H9 (cell line): ENCODE data around the gene KLF16. TPM values are rescaled to one million over a fixed set of nuclear protein-coding genes. Genes with fewer than 3 reads are reported as not detected.

ENCODE experiments used
- DNase-seq: peaks from one replicate; pipeline ENCODE4 v3.0.0-alpha.2; 2017
- H2AFZ ChIP-seq: one replicate; pipeline ENCODE4 v1.6.1; 2013; ENCODE audit warnings: mild to moderate bottlenecking, low read length, control low read depth, moderate library complexity
- H2AK5ac ChIP-seq: 2 replicates; pipeline ENCODE4 v1.6.1; 2013; ENCODE audit warnings: low read length, control low read depth, mixed read lengths; ENCODE audit not compliant: insufficient read length
- H2BK120ac ChIP-seq: one replicate; pipeline ENCODE4 v1.6.1; 2013; ENCODE audit warnings: low read depth, mild to moderate bottlenecking, low read length, control low read depth, inconsistent platforms; ENCODE audit not compliant: poor library complexity, severe bottlenecking
- H2BK12ac ChIP-seq: 2 replicates; pipeline ENCODE4 v1.6.1; 2013; ENCODE audit warnings: low read length, control low read depth, mixed read lengths, low read depth; ENCODE audit not compliant: insufficient read length
- H2BK15ac ChIP-seq: 2 replicates; pipeline ENCODE4 v1.6.1; 2013; ENCODE audit warnings: low read depth, low read length, control low read depth
- H2BK20ac ChIP-seq: one replicate; pipeline ENCODE4 v1.6.1; 2013; ENCODE audit warnings: low read depth, mild to moderate bottlenecking, low read length, control low read depth, inconsistent platforms; ENCODE audit not compliant: poor library complexity, severe bottlenecking
- H2BK5ac ChIP-seq: 2 replicates; pipeline ENCODE4 v1.6.1; 2013; ENCODE audit warnings: low read length, control low read depth, mixed read lengths; ENCODE audit not compliant: insufficient read length
- H3K14ac ChIP-seq: 2 replicates; pipeline ENCODE4 v1.6.1; 2013; ENCODE audit warnings: low read length, control low read depth; ENCODE audit not compliant: insufficient read depth
- H3K18ac ChIP-seq: 2 replicates; pipeline ENCODE4 v1.6.1; 2013; ENCODE audit warnings: low read depth, mild to moderate bottlenecking, mixed read lengths, low read length, control low read depth; ENCODE audit not compliant: insufficient read length
- H3K23ac ChIP-seq: 2 replicates; pipeline ENCODE4 v1.6.1; 2013; ENCODE audit warnings: low read length, control low read depth, mixed read lengths, low read depth; ENCODE audit not compliant: insufficient read length
- H3K23me2 ChIP-seq: 2 replicates; pipeline ENCODE4 v1.6.1; 2013; ENCODE audit warnings: low read depth, mild to moderate bottlenecking, mixed read lengths, low read length, control low read depth; ENCODE audit not compliant: insufficient read length, poor library complexity, severe bottlenecking
- H3K27ac ChIP-seq: 2 replicates; pipeline ENCODE4 v1.5.1; 2013; ENCODE audit warnings: low read length, control low read depth, mixed read lengths, low read depth; ENCODE audit not compliant: insufficient read length
- H3K27me3 ChIP-seq: 2 replicates; pipeline ENCODE4 v1.6.1; 2013; ENCODE audit warnings: low read length, control low read depth, inconsistent platforms; ENCODE audit not compliant: insufficient read depth
- H3K4ac ChIP-seq: 2 replicates; pipeline ENCODE4 v1.6.1; 2013; ENCODE audit warnings: low read depth, mild to moderate bottlenecking, control low read depth, inconsistent platforms, low read length, moderate library complexity
- H3K4me1 ChIP-seq: 2 replicates; pipeline ENCODE4 v1.6.1; 2013; ENCODE audit warnings: low read length, control low read depth, inconsistent platforms; ENCODE audit not compliant: insufficient read depth
- H3K4me2 ChIP-seq: 2 replicates; pipeline ENCODE4 v1.6.1; 2013; ENCODE audit warnings: low read length, control low read depth, mixed read lengths; ENCODE audit not compliant: insufficient read length, insufficient read depth
- H3K56ac ChIP-seq: 2 replicates; pipeline ENCODE4 v1.6.1; 2013; ENCODE audit warnings: low read depth, mild to moderate bottlenecking, mixed read lengths, low read length, control low read depth; ENCODE audit not compliant: insufficient read length
- H3K79me1 ChIP-seq: 2 replicates; pipeline ENCODE4 v1.6.1; 2013; ENCODE audit warnings: low read depth, mild to moderate bottlenecking, moderate library complexity, low read length, control low read depth, inconsistent platforms; ENCODE audit not compliant: insufficient read depth, poor library complexity, severe bottlenecking
- H3K79me2 ChIP-seq: 2 replicates; pipeline ENCODE4 v1.6.1; 2013; ENCODE audit warnings: low read length, control low read depth, inconsistent platforms; ENCODE audit not compliant: insufficient read depth
- H3K9ac ChIP-seq: 2 replicates; pipeline ENCODE4 v1.6.1; 2013; ENCODE audit warnings: low read length, control low read depth, mixed read lengths; ENCODE audit not compliant: insufficient read length; ENCODE audit errors: extremely low read depth
- H3K9me3 ChIP-seq: one replicate; pipeline ENCODE4 v1.6.1; 2013; ENCODE audit warnings: low read depth, low read length, inconsistent platforms; ENCODE audit not compliant: control insufficient read depth
- H3T11ph ChIP-seq: one replicate; pipeline ENCODE4 v1.6.1; 2013; ENCODE audit warnings: mild to moderate bottlenecking, low read length, control low read depth, inconsistent platforms
- H4K20me1 ChIP-seq: one replicate; pipeline ENCODE4 v1.6.1; 2013; ENCODE audit not compliant: control insufficient read depth, insufficient read length, insufficient read depth
- H4K5ac ChIP-seq: 2 replicates; pipeline ENCODE4 v1.6.1; 2013; ENCODE audit warnings: low read depth, mild to moderate bottlenecking, mixed read lengths, low read length, control low read depth; ENCODE audit not compliant: insufficient read length
- H4K8ac ChIP-seq: replicated peaks from 2 replicates; pipeline ENCODE4 v1.6.1; 2013; ENCODE audit warnings: low read length, control low read depth, mixed read lengths, low read depth; ENCODE audit not compliant: insufficient read length
- H4K91ac ChIP-seq: 2 replicates; pipeline ENCODE4 v1.6.1; 2013; ENCODE audit warnings: low read depth, mild to moderate bottlenecking, moderate library complexity, mixed read lengths, low read length, control low read depth; ENCODE audit not compliant: insufficient read length
- H3K27ac Mint-ChIP-seq, 3 experiments: 2 replicates in 2 of 3; 3 replicates in 1 of 3; pipeline ENCODE4 v1.8.0; 2020 to 2021; ENCODE audit warnings: mixed read lengths in 3 of 3, mild to moderate bottlenecking in 1 of 3, moderate library complexity in 1 of 3
- H3K27me3 Mint-ChIP-seq: 2 replicates; pipeline ENCODE4 v1.8.0; 2021; ENCODE audit warnings: low read depth, mild to moderate bottlenecking, moderate library complexity, mixed read lengths
- H3K36me3 Mint-ChIP-seq, 3 experiments: 2 replicates in 2 of 3; 3 replicates in 1 of 3; pipeline ENCODE4 v1.8.0; 2020 to 2021; ENCODE audit warnings: low read depth in 3 of 3, mixed read lengths in 3 of 3; ENCODE audit not compliant: insufficient read depth in 1 of 3
- H3K4me1 Mint-ChIP-seq, 2 experiments: 2 replicates each; pipeline ENCODE4 v1.8.0; 2020; ENCODE audit warnings: mixed read lengths in 2 of 2
- H3K4me3 Mint-ChIP-seq, 2 experiments: 2 replicates in 1 of 2; 3 replicates in 1 of 2; pipeline ENCODE4 v1.8.0; 2020 to 2021; ENCODE audit warnings: mild to moderate bottlenecking in 2 of 2, mixed read lengths in 2 of 2, moderate library complexity in 1 of 2
- H3K9me3 Mint-ChIP-seq, 2 experiments: 2 replicates in 1 of 2; 3 replicates in 1 of 2; pipeline ENCODE4 v1.8.0; 2020; ENCODE audit warnings: mild to moderate bottlenecking in 2 of 2, mixed read lengths in 2 of 2, moderate library complexity in 1 of 2
- WGBS: extraction: QIAGEN DNeasy Blood & Tissue Kit; methylation state at CpG from one replicate; pipeline ENCODE4 v1.1.7; 2013; ENCODE audit warnings: missing lambda C conversion rate, low lambda C conversion rate, mixed read lengths; ENCODE audit not compliant: insufficient read length; ENCODE audit errors: extremely low coverage; 5-methylcytosine and 5-hydroxymethylcytosine counted together
- total RNA-seq: library from RNA; stranded (reverse); gene quantifications from 2 replicates; pipeline ENCODE4 v1.2.1, GENCODE V29; 2021
- TF ChIP-seq, protein P1 (sequence below): fragments of 200-600 bp; sonication (generic); conservative IDR thresholded peaks from 3 replicates; pipeline ENCODE4 v1.8.0; 2021; ENCODE audit warnings: antibody characterized with exemption, mild to moderate bottlenecking

Gene KLF16
- total RNA-seq, 1 experiment from 2014 or later: 66.8 TPM

DNA sequence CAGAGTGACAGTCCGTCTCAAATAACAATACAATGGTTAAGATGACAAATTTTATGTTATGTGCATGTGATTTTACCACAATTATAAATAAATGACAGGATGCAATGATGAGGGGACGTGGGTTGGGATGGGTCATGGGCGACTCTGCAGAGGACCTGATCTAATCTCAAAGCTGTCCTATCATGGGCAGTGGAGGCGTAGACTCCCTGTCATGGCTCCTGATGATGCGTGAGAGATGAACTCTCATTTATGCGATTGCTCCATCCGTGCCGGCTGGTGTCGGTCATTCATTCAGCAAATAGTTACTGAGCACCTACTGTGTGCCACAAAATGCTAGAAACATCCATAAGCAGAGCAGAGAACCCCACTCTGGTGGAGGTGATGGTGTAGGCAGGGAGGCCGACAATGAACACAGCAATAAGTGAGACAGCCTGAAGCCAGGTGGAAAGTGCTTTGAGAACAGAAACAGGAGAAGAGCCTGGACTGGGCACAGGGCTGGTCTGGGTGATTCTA lies 13.4 kb downstream of the KLF16 start:
- Histone ChIP-seq H3K23me2 (peaks cover 7% of the 10 kb centered on the region), H2BK15ac (no peak overlapping the region), H3K27me3 (no peaks in the 10 kb centered on the region), H2BK20ac (no peak overlapping the region), H3K56ac (no peak overlapping the region), H4K5ac (no peak overlapping the region), H2BK120ac (no peak overlapping the region), H3K23ac (no peak overlapping the region), H4K20me1 (peaks cover 5% of the 10 kb centered on the region), H3K9me3 (no peaks in the 10 kb centered on the region), H2BK5ac (no peak overlapping the region), H3K9ac (no peak overlapping the region), H3K27ac (no peak overlapping the region), H3K4me2 (no peak overlapping the region), H3K14ac (no peak overlapping the region), H3K79me2 (peaks cover 20% of the 10 kb centered on the region; the same call in 1 of the 2 replicates), H3K4me1 (no peaks in the 10 kb centered on the region), H2AK5ac (no peak overlapping the region), H3T11ph (no peak overlapping the region), H4K91ac (no peak overlapping the region), H2BK12ac (no peak overlapping the region), H3K79me1 (peaks cover 10% of the 10 kb centered on the region), H3K18ac (no peak overlapping the region), H3K4ac (no peak overlapping the region), H4K8ac (no peak overlapping the region), H2AFZ (no peak overlapping the region)
- WGBS: no CpG with 5 or more reads among the region's 10 CpGs
- Mint-ChIP-seq H3K4me1 (peaks cover 20 to 43% of the 10 kb centered on the region in 2 experiments), H3K27me3 (no peaks in the 10 kb centered on the region), H3K9me3 (no peaks in the 10 kb centered on the region), H3K27ac (peak overlapping the region in 1 of 3 experiments; percentile 70; a peak in 2 of 7 replicates), H3K4me3 (no peak overlapping the region), H3K36me3 (peaks cover 0 to 10% (median 6%) of the 10 kb centered on the region in 3 experiments; a peak in 5 of 7 replicates)
- no peak for DNase-seq
- TF ChIP-seq, protein P1, sequence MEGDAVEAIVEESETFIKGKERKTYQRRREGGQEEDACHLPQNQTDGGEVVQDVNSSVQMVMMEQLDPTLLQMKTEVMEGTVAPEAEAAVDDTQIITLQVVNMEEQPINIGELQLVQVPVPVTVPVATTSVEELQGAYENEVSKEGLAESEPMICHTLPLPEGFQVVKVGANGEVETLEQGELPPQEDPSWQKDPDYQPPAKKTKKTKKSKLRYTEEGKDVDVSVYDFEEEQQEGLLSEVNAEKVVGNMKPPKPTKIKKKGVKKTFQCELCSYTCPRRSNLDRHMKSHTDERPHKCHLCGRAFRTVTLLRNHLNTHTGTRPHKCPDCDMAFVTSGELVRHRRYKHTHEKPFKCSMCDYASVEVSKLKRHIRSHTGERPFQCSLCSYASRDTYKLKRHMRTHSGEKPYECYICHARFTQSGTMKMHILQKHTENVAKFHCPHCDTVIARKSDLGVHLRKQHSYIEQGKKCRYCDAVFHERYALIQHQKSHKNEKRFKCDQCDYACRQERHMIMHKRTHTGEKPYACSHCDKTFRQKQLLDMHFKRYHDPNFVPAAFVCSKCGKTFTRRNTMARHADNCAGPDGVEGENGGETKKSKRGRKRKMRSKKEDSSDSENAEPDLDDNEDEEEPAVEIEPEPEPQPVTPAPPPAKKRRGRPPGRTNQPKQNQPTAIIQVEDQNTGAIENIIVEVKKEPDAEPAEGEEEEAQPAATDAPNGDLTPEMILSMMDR: no peak
